HG02938 (cell line): ENCODE data around the gene SPNS1.
"Not testable (repeated sequence)": the region's sequence is repeated elsewhere in the genome, so short reads cannot be mapped to it uniquely, and the experiment has no call there.

Experiments
- ATAC-seq: cut with Tn5 transposase; IDR thresholded peaks from one replicate; pipeline ENCODE4 v1.9.1; 2021; ENCODE audit warnings: mild to moderate bottlenecking, moderate library complexity; ENCODE audit not compliant: unreplicated experiment

The SPNS1 gene

DNA sequence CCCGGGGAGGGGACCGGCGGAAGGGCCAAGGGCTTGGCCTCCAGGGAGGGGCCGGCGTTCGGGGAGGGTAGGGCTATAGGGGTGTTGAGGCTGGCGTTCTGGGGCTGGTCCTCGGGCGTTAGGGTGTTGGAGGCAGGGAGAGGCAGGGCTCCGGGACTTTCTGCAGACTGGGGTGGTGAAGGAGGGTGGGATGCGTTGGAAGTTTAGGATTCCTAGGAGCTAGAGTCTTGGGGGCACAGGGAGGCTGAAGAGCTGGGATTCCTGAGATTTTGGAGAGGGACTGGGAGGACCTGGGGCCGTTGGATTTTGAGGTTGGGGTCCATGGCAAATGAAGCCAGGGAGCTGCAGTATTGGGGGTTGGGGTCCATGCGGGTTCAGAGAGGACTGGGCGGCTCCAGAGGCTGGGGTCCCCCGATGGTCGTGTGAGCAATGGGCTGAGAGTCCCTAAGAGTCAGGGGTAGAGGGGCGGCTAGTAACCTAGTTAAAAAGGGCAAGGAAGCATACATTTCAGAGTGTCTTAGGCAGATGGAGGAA lies 23.1 kb upstream of the SPNS1 start:
- no peak for ATAC-seq

DNA sequence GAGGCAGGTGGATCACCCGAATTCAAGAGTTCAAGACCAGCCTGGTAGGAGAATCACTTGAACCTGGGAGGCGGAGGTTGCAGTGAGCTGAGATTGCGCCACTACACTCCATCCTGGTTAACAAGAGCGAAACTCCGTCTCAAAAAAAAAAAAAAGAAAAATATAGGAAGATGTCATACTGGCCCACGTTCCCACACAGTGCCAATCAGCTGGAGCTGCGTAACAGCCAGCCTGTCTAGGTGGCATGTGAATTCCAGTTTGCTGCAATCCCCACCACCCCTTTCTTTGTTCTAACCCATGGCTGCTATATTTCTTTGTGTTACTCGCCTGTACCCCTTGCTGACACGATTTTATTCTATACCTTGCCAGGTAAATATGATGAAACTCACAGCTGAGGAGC lies 16.4 kb upstream of the SPNS1 start:
- no peak for ATAC-seq

DNA sequence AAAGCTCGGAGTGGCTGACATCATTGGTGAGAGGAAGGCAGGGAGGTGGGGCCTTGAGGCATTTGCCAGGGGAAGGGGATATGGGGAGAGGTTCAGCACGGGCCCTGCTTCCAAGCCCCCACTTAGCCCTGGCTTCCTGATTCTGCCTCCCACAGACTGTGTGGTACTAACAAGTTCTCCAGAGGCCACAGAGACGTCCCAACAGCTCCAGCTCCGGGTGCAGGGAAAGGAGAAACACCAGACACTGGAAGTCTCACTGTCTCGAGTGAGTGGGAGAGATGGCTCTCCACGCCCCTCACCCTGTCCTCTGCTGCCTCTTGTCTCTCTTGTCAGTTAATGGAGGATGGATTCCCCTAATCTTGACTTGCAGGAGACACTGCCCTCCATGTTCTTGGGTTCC lies 15.7 kb upstream of the SPNS1 start:
- no peak for ATAC-seq

DNA sequence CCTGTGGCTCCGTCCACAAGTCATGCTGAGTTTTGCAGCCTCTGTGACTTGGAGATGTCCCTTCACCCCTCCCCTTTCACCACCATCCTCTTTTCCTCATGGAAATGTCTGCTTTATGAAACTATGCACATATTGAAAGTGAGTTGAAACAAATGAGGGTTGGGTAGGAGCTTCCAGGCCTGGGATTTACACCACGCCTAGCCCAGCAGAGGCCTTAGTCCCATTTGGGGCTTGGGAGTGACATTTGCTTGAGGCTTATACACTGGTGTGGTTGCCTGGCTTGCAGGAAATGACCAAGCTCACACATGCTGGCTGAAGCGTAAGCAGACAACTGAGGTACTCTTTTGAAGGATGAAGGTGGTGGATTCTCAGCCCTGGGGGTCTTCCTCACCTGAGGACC lies 10.5 kb upstream of the SPNS1 start:
- ATAC-seq, result no peak

DNA sequence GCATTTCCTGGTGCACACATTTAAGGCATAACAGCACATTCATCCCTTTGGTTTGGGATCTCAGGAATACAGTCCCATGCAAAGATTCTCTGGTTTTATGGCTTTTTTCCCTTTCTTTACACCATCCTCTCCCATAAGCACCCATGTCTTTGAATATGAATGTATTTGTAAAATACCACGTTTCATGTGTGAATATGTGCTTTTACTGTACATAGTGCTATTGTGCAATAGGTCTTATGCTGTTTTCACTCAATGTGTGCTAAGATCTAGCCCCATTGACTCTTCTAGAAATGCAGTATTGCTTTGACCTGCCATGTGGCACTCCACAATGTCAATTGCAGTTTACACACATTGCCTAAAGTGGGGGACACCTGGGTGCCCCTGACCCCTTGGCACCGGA lies 10.1 kb upstream of the SPNS1 start:
- no peak for ATAC-seq

DNA sequence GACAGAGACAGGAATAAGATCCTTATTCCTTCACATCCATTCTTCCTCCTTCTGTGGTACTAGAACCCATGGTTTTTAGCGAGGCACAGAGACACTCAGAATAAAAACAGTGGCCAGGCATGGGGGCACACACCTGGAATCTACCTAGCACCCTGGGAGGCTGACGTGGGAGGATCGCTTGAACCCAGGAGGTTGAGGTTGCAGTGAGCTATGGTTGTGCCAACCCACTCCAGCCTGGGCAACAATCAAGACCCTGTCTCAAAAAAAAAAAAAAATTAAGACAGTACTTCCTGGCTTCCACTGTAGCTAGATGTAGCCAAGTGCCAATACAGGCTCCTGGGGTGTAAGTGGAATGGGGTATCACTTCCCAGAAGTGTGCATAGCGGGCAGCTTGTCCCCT lies 7.4 kb upstream of the SPNS1 start:
- no peak for ATAC-seq

DNA sequence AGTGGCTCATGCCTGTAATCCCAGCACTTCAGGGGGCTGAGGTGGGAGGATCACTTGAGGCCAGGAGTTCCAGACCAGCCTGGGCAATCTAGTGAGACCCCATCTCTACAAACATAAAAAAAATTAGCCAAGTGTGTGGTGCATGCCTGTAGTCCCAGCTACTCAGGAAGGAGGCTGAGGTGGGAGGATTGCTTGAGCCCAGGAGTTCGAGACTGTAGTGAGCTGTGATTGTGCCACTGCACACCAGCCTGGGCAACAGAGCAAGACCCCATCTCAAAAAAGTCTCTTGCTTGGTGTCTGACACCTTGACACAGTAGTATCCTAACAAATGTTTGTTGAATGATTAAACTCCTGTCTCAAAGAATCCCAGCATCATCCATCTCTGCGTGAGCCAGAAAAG lies 4.9 kb upstream of the SPNS1 start:
- ATAC-seq, result not testable (repeated sequence)

DNA sequence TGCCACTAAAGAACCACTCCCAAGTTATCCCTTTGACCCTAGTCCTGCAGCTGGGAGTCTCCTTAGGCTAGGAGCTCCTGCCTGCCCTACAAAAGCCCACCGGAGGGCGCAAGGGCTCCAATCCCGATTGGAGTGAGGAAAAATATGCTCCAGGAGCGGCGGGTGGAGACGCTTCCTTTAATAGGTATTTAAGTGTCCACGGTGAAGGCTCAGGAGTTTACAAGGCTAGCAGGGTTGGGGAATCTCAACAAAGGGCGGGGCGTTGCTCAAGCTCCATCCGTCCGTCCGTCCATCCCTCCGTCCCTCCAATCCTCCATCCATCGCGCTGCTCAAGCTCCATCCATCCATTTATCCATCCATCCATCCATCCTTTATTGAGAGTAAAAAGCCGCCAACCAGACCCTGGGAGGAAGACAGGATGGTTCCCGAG lies 556 bp upstream of the SPNS1 start:
- no peak for ATAC-seq

DNA sequence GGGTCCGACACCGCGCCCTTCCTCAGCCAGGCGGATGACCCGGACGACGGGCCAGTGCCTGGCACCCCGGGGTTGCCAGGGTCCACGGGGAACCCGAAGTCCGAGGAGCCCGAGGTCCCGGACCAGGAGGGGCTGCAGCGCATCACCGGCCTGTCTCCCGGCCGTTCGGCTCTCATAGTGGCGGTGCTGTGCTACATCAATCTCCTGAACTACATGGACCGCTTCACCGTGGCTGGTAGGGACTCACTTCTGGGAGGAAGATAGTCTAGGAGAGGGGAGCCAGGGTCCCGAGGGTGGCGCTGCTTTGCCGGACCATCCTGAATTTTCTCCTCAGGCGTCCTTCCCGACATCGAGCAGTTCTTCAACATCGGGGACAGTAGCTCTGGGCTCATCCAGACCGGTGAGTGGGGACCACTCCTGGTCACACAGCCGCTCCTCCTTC lies 601 bp downstream of the SPNS1 start:
- ATAC-seq, result peak; percentile 16

DNA sequence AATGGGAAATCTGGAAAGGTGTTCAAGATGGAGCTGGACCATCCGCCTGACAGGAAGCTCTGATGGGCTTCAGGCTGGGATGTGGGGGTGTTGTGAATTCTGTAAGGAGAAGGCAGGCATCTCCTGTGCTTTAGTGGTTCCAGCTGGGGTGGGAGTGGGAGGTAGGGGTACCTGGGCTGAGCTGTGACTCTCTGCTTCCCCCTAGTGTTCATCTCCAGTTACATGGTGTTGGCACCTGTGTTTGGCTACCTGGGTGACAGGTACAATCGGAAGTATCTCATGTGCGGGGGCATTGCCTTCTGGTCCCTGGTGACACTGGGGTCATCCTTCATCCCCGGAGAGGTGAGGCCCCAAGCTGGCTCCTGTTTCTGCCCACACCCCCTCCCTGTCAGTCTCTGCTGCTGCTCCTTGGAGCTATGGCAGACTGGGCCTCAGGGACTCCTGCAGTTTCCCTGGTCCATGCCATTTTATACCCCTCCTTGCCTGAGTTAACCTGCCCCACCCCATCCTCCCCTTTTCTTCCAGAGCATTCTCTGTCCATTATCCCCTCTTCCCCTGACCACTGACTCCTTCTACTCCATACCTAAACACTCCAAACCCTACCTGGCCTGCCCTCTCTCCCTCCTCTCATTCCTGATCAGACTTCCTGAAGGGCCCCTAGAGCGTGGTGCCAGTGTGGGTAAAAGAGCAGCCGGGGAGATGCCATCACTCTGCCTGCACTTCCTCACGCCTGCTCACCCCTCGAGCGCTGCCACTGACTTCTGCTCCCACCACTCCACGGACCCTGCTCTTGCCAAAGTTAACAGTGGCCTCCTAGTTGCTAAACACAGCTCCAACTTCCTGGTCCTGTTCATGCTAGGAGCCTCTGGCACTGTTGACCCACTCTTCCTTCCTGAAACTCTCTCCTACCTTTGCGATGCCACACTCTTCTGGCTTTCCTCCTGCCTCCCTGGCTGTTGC lies 3.4 kb downstream of the SPNS1 start:
- no peak for ATAC-seq

DNA sequence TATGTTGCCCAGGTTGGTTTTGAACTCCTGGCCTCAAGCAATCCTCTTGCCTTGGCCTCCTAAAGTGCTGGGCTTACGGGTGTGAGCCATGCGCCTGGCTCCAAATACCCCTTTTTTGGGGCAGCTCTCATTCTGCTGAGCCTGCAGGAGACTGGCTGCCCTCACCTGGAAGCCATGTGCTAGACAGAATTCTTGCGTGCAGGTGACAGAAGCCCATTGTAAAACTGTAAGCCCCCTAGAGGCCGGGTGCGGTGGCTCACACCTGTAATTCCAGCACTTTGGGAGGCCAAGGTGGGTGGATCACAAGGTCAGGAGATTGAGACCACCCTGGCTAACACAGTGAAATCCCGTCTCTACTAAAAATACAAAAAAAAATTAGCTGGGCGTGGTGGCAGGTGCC lies 5.8 kb downstream of the SPNS1 start:
- ATAC-seq, result not testable (repeated sequence)

DNA sequence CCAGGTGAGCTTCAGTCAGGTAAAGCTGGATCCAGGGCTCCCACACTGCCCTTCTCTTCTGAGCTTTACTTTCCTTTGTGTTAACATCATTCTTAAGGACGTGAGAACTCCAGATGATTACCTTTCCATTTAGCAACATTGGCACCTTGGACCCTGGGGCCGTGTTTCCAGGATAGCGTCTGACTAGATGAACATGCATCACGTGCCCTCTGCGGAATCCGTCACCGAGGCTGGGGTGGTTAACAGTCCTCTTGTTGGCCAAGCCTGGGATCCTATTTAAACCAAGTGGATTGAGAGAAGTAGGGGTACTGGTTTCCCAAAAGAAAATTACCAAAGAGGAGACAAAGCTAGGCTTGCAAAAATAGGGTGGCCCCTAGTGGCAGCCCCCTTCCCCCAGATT lies 6.4 kb downstream of the SPNS1 start:
- no peak for ATAC-seq

DNA sequence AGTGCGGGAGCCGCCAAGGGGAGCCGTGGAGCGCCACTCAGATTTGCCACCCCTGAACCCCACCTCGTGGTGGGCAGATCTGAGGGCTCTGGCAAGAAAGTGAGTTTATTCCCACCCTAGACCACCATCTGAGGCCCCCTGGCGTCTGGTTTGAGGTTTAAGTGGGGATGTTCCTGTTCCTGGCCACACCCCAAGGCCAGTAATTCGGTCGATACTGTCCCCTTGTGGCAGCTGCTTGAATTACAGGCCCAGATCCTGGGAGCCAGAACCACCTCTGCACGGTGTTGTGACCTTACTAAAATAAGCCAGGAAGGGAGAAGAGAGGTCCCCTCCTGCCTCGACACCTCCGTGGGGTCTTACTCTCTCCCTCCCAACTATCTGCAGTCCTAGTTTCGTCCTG lies 6.9 kb downstream of the SPNS1 start:
- ATAC-seq, result no peak

DNA sequence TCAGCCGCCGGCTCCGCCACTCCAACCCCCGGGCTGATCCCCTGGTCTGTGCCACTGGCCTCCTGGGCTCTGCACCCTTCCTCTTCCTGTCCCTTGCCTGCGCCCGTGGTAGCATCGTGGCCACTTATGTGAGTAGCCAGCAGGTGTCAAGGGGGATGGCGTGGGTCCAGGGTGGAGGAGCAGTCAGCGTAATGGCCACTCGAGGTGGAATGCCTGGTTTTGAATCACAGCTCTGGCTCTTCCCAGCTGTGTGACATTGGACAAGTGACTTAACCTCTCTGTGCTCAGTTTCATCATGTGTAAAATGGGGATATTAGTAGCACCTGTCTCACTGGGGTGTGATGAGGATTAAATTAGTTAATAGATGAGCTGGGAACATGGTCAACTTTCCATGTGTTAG lies 7.8 kb downstream of the SPNS1 start:
- ATAC-seq, result no peak

DNA sequence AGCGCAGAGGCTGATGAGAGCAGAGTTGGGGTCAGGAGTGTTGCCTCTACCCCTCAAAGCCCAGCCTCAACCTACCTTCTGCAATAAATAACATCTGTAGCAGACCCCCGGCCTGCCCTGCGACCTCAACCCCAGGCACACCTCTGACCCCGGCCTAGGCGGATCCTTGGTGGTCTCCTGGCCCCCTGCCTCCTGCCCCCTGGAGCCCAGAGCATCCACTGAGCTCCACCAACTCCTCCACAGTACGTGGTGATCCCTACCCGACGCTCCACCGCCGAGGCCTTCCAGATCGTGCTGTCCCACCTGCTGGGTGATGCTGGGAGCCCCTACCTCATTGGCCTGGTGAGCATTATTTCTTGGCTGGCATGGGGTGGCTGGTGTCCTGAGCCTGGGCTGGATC lies 8.4 kb downstream of the SPNS1 start:
- ATAC-seq, result no peak

DNA sequence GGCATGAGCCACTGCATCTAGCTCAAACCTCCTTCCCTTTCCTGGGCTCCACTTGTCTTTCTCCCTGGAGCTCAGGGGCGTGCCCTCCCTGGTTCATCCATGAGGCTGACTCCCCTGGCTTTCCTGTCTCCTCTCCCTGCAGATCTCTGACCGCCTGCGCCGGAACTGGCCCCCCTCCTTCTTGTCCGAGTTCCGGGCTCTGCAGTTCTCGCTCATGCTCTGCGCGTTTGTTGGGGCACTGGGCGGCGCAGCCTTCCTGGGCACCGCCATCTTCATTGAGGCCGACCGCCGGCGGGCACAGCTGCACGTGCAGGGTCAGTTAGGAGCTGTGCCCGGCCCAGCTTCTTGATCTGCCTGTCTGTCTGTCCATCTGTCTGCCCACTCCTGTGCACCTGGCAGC lies 9.1 kb downstream of the SPNS1 start:
- ATAC-seq, result no peak

DNA sequence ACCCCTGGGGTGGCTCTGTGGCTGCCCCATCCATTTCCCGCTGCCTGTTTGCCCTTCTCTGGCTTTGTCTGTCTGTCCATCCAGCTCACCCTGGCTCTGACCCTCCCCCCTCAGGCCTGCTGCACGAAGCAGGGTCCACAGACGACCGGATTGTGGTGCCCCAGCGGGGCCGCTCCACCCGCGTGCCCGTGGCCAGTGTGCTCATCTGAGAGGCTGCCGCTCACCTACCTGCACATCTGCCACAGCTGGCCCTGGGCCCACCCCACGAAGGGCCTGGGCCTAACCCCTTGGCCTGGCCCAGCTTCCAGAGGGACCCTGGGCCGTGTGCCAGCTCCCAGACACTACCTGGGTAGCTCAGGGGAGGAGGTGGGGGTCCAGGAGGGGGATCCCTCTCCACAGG lies 9.5 kb downstream of the SPNS1 start:
- no peak for ATAC-seq

DNA sequence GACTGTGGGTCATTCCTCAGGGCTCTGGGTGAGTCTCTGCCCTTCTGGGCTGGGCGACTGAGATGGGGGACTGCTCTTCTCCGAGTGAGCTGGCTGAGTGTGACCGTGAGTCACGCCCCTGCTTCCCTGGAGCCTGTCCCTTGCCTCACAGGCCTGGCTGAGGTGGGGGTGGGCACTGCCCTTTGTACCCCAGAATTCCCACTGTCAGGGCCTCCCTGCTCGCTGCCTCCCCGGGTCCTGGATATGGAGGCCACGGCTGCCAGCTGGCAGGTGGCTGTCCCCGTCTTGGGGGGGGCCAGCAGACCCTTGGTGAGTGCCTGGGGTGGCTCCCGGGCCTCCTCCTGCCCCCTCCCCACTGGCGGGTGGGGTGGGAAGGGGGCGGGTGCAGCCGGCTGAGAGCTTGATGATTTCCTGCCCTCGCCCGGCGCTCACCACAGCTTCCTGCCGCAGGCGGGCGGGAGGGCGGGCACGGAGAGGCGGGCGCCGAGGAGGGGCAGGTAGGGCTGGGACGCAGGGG lies 10.1 kb downstream of the SPNS1 start, which contains the start of gene LAT:
Gene LAT, plus strand, starts transcription at position 434 of the 517 bp plus-strand sequence. CDS start 366 bp downstream, outside the sequence.
- ATAC-seq, result no peak

DNA sequence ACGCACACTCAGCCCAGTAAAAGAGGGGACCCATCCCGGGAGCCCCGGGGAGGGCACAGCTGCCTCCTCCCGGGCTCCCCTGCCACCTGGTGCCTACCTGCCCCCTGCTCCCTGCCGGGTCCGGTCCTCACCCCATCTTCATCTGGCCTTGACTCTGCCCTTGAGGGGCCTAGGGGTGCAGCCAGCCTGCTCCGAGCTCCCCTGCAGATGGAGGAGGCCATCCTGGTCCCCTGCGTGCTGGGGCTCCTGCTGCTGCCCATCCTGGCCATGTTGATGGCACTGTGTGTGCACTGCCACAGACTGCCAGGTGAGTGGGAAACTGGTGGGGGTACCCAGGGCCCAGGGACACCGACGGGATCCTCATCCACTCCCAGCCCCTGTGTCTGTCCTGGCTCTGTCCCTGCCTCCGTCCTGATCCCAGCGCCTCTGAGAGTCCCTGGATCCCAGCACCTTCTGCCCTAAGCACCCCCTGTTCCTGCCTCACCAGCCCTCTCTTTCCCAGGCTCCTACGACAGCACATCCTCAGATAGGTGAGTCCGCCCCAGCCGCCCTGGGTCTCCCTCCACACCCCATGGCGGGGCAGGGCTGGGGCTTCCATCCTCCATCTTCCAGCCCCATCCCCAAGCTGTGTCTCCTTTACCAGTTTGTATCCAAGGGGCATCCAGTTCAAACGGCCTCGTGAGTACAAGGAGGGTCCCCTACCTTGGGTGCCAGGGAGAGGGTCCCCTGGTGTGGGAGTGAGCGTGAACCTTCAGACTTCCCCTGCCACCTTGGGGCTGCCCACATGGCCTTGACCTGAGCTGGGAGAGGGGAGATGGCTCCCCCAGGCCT lies 10.8 kb downstream of the SPNS1 start:
- no peak for ATAC-seq

DNA sequence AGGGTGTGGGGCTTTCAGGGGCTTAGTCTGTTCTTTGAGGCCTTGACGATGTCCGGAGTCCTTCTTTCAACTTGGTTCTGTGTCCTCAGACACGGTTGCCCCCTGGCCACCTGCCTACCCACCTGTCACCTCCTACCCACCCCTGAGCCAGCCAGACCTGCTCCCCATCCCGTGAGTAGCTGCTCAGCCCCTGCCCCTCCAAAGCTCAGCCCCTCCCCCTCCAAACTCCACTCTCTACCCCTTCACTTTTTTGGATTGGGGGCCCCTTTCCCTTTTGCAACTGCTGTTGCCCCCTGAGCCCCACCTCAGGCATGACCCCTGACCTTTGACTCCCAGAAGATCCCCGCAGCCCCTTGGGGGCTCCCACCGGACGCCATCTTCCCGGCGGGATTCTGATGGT lies 11.5 kb downstream of the SPNS1 start:
- no peak for ATAC-seq

DNA sequence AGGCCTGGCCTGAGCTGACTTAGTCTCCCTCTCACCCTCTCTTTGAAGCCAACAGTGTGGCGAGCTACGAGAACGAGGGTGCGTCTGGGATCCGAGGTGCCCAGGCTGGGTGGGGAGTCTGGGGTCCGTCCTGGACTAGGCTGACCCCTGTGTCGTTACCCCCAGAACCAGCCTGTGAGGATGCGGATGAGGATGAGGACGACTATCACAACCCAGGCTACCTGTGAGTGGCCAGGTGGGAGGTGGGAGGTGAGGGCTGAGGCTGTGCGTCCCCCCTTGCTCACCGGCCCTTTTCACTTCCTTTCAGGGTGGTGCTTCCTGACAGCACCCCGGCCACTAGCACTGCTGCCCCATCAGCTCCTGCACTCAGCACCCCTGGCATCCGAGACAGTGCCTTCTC lies 11.9 kb downstream of the SPNS1 start:
- ATAC-seq, result no peak
